D721Med (cell line): ENCODE results near the gene CPNE6.
"Not testable (repeated sequence)": the region's sequence is repeated elsewhere in the genome, so short reads cannot be mapped to it uniquely, and the experiment has no call there.

ENCODE experiments used
- DNase-seq: peaks from one replicate; pipeline ENCODE4 v3.0.0; 2011; ENCODE audit warnings: low spot score; ENCODE audit not compliant: insufficient read length
- FAIRE-seq: peaks from 2 replicates; lab custom pipeline; 2011; peaks lifted over from hg19 to GRCh38; lab: Jason Lieb, UNC
- CTCF ChIP-seq: IDR thresholded peaks from 2 replicates; pipeline ENCODE4 v1.5.1; 2012; ENCODE audit warnings: mild to moderate bottlenecking, control low read depth; ENCODE audit not compliant: insufficient read depth; ENCODE audit errors: missing control alignments

The CPNE6 gene

GRCh38 chr14:24071144-24071697, at the start of gene CPNE6:
Gene CPNE6 (plus strand): TSS chr14:24071562. CDS start chr14:24072937, 1,375 bp downstream.
- peak; percentile 37 for DNase-seq
- FAIRE-seq, result no peak
- TF ChIP-seq CTCF, result no peak

- DNase-seq, FAIRE-seq: not testable (repeated sequence)
These were observed 46.4 kb upstream of the CPNE6 start for GRCh38 chr14:24024939-24025418.

- not testable (repeated sequence) for FAIRE-seq, DNase-seq
These were observed 41.7 kb upstream of the CPNE6 start for GRCh38 chr14:24029687-24030086.

GRCh38 chr14:24031331-24031730, 40.0 kb upstream of the CPNE6 start:
- FAIRE-seq, DNase-seq: not testable (repeated sequence)

- no peak for DNase-seq
- TF ChIP-seq CTCF, result no peak
- FAIRE-seq, result no peak
These were observed 38.5 kb upstream of the CPNE6 start for GRCh38 chr14:24032727-24033418.

GRCh38 chr14:24035769-24036168, 35.6 kb upstream of the CPNE6 start:
- not testable (repeated sequence) for DNase-seq, FAIRE-seq

- FAIRE-seq (no peak), DNase-seq (no peak)
- TF ChIP-seq CTCF, result peak; percentile 75
These were observed 35.0 kb upstream of the CPNE6 start for GRCh38 chr14:24036169-24036962.

GRCh38 chr14:24036963-24037657, 34.3 kb upstream of the CPNE6 start:
- FAIRE-seq, DNase-seq: not testable (repeated sequence)

GRCh38 chr14:24037658-24038037, 33.7 kb upstream of the CPNE6 start:
- TF ChIP-seq CTCF, result no peak
- FAIRE-seq (no peak), DNase-seq (no peak)
